Brain microvascular endothelial cell (primary cell): ENCODE data around the gene TRPM6.

ENCODE experiments used
- DNase-seq: peaks from one replicate; pipeline ENCODE4 v3.0.0-alpha.2; 2020
- H3K27ac ChIP-seq: fragments of 250-450 bp; sonication (Bioruptor Pico); 2 replicates; pipeline ENCODE4 v1.5.1; 2020; ENCODE audit warnings: mild to moderate bottlenecking, moderate library complexity
- H3K27me3 ChIP-seq: fragments of 250-450 bp; sonication (Bioruptor Pico); replicated peaks from 2 replicates; pipeline ENCODE4 v1.5.1; 2020; ENCODE audit warnings: mild to moderate bottlenecking
- H3K36me3 ChIP-seq: fragments of 250-450 bp; sonication (Bioruptor Pico); replicated peaks from 2 replicates; pipeline ENCODE4 v1.5.1; 2020; ENCODE audit warnings: mild to moderate bottlenecking
- H3K4me3 ChIP-seq: 2 replicates; pipeline ENCODE4 v1.5.1; 2011; ENCODE audit warnings: low read depth, mild to moderate bottlenecking, control low read depth, low read length, moderate library complexity
- in situ Hi-C: cut with HindIII; loops from 2 replicates; pipeline ENCODE4 v1.10.0; 2017; ENCODE audit warnings: low sequenced_read_pairs, low pct_ligation_motif_present
- TF ChIP-seq, protein P1 (sequence below): IDR thresholded peaks from 2 replicates; pipeline ENCODE4 v1.5.1; 2011; ENCODE audit warnings: low read depth, mild to moderate bottlenecking, moderate library complexity, low read length, control low read depth, inconsistent platforms; ENCODE audit errors: missing control alignments

Gene TRPM6

DNA sequence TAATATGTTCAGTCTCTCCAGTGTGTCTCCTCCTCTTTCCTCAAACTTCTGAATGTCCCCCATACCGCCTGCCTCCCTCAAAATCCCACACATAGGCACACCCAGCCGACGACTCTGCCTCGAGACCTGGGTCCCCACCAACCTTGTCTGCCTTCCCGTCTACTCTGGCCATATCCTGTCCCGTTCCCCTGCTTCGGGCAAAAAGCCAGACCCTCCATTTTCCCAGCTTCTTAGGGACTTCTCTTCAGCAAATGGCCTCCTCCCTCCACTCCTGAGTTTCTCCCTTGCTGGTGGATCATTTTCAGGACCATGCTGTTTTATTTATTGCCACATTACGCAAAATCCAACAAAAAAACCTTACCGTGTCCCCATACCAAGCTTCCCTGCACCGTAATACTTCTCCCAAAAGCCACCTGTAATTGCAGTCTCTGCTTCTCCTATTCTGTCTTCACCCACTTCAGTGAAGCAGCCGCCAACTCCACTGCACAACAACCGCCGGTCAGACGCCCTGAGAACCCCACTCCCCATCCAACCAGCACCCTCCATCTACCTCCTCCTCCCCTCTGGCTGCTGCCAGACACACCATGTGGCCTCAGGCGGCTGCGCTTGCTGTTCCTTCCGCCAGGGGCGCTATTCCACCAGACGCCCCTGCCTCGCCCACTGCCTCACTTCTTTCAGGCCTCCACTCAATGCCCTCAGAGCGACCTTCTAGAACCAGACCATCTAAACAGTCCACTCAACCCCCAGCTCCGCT, 117.0 kb downstream of the TRPM6 start:
- TF ChIP-seq, protein P1, sequence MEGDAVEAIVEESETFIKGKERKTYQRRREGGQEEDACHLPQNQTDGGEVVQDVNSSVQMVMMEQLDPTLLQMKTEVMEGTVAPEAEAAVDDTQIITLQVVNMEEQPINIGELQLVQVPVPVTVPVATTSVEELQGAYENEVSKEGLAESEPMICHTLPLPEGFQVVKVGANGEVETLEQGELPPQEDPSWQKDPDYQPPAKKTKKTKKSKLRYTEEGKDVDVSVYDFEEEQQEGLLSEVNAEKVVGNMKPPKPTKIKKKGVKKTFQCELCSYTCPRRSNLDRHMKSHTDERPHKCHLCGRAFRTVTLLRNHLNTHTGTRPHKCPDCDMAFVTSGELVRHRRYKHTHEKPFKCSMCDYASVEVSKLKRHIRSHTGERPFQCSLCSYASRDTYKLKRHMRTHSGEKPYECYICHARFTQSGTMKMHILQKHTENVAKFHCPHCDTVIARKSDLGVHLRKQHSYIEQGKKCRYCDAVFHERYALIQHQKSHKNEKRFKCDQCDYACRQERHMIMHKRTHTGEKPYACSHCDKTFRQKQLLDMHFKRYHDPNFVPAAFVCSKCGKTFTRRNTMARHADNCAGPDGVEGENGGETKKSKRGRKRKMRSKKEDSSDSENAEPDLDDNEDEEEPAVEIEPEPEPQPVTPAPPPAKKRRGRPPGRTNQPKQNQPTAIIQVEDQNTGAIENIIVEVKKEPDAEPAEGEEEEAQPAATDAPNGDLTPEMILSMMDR = peak; percentile 79
- in situ Hi-C loops = no loop called here
- no peak overlapping the region for H3K4me3 ChIP-seq

DNA sequence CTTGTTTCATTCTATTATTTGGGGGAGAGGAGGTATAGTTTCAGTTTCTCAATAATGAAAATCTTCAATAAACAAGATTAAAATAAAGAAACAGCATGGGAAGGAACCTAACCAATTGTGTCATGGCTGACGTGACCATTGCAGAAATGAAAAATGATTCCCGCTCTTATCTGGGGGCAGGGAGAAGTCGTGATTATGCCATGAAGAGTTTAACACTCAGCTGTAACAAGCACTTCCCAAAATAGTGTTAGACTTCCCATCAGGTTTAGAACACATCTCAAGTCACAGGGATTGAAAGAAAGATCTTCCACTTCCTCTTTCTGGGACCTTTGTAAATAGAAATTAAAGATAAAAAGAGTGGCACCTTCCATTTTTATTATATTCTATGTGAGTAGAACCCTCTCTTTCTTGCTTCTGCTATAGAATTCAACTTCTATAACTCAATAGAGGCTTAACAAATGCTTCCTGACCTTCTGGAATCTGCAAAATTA, 122.2 kb downstream of the TRPM6 start:
- H3K36me3 ChIP-seq = no peaks in the 10 kb centered on the region
- TF ChIP-seq, protein P1 = no peak
- DNase-seq = no peak
- H3K27ac ChIP-seq = no peak overlapping the region
- no peaks in the 10 kb centered on the region for H3K27me3 ChIP-seq
- in situ Hi-C loops = no loop called here
- no peak overlapping the region for H3K4me3 ChIP-seq

More for the DNA sequence above, 117.0 kb downstream of the TRPM6 start:
- H3K36me3 ChIP-seq = no peaks in the 10 kb centered on the region
- no peak overlapping the region for H3K27ac ChIP-seq
- no peaks in the 10 kb centered on the region for H3K27me3 ChIP-seq
- DNase-seq = peak; percentile 5

DNA sequence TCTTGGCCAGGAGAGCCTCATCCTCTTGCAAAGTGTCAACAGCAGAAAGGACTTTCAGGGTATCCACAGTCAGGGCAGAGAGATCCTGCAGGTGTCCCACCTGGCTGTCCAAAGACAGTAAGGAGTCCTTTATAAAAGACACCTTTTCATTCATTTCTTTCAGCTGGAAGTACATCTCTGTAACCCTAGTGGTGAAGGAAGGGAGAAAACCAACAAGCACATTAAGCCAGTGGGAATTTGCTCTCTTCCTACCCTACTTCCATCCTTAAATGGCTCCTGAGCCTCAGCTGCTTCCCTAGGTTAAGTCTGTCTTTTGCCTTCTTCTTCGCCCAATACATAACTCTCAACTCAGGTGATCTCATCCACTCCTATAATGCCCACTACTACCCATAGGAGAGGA, 124.8 kb downstream of the TRPM6 start:
- H3K36me3 ChIP-seq = no peaks in the 10 kb centered on the region
- H3K27ac ChIP-seq = no peak overlapping the region
- in situ Hi-C loops = no loop called here

DNA sequence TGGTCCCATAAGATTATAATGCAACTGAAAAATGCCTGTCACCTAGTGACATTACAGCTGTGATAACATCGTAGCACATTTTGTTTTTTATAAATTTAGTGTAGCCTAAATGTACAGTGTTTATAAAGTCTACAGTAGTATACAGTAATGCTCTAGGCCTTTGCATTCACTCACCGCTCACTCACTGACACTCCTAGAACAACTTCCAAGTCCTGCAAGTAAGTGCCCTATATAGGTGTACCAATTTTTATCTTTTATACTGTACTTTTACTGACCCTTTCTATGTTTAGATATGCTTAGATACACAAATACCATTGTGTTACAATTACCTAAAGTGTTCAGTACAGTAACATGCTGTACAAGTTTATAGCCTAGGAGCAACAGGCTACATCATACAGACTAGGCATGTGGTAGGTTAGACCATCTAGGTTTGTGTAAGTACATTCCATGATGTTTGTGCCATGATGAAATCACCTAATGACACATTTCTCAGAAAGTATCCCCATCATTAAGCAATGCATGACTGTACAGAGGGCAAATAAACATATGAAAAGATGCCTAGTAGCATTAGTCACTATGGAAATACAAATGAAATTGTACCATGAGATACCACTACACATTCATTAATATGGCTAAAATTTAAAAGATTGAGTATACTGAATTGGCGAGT, 127.6 kb downstream of the TRPM6 start:
- in situ Hi-C loops = no loop called here
- TF ChIP-seq, protein P1 = no peak
- no peaks in the 10 kb centered on the region for H3K27me3 ChIP-seq
- peak; percentile 79 for DNase-seq
- H3K36me3 ChIP-seq = no peaks in the 10 kb centered on the region
- H3K27ac ChIP-seq = peak overlapping the region; percentile 41
- no peak overlapping the region for H3K4me3 ChIP-seq

More for the DNA sequence above, 124.8 kb downstream of the TRPM6 start:
- TF ChIP-seq, protein P1 = peak; percentile 25
- H3K4me3 ChIP-seq = no peak overlapping the region
- DNase-seq = no peak
- H3K27me3 ChIP-seq = no peaks in the 10 kb centered on the region

DNA sequence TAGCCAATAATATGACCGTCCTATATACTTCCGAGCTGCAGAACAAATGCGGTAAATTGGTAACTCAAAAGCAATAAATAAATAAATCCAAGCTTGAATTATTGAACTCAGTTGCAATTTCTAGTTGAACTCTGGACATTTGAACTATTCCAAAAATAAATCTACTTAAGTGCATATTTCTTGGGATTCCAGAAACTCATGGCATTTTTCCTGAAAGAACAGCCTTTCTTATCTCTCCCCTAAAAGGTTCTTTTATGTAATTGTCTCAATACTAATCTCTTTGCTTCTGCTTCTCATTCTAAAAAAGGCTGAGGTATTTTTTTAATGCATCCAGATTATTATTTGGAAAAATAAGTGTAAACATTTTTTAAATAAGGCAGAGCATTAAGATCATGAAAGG, 131.7 kb downstream of the TRPM6 start:
- no peaks in the 10 kb centered on the region for H3K36me3 ChIP-seq
- in situ Hi-C loops = no loop called here
- no peak overlapping the region for H3K4me3 ChIP-seq
- DNase-seq = no peak
- no peaks in the 10 kb centered on the region for H3K27me3 ChIP-seq
- H3K27ac ChIP-seq = no peak overlapping the region
- TF ChIP-seq, protein P1 = no peak
